Uterus (tissue), 4 donors: ENCODE data around the gene SHROOM2. TPM values are rescaled to one million over a fixed set of nuclear protein-coding genes. Genes with fewer than 3 reads are reported as not detected.
"Not testable (repeated sequence)": the region's sequence is repeated elsewhere in the genome, so short reads cannot be mapped to it uniquely, and the experiment has no call there.

Experiments used
- DNase-seq, 2 donors: peaks; one replicate each; pipeline ENCODE4 v3.0.0-alpha.2; 2019 to 2020
- H3K27ac ChIP-seq, 2 donors: fragments of 200-600 bp; sonication (generic); 1 replicate in 1 of 2; 2 replicates in 1 of 2; pipeline ENCODE4 v1.5.1; 2016 to 2018
- H3K27me3 ChIP-seq, 2 donors: fragments of 200-600 bp; sonication (generic); one replicate each; pipeline ENCODE4 v1.5.1; 2018 to 2019; ENCODE audit warnings: control low read depth in 1 of 2
- H3K36me3 ChIP-seq, 2 donors: fragments of 200-600 bp; sonication (generic); one replicate each; pipeline ENCODE4 v1.5.1; 2019; ENCODE audit warnings: control low read depth in 1 of 2
- H3K4me1 ChIP-seq, 2 donors: fragments of 200-600 bp; sonication (generic); one replicate each; pipeline ENCODE4 v1.5.1; 2018 to 2019; ENCODE audit warnings: control low read depth in 1 of 2
- H3K4me3 ChIP-seq, 2 donors: fragments of 200-600 bp; sonication (generic); 1 replicate in 1 of 2; 2 replicates in 1 of 2; pipeline ENCODE4 v1.5.1; 2018 to 2019; ENCODE audit warnings: mild to moderate bottlenecking in 1 of 2
- H3K9me3 ChIP-seq, 2 donors: fragments of 200-600 bp; sonication (generic); one replicate each; pipeline ENCODE4 v1.5.1; 2019; ENCODE audit warnings: control low read depth in 1 of 2
- POLR2A ChIP-seq, 2 donors: fragments of 450-650 bp; IDR thresholded peaks; one replicate each; pipeline ENCODE4 v1.6.1; 2016; ENCODE audit warnings: antibody characterized with exemption in 2 of 2, mild to moderate bottlenecking in 1 of 2, moderate library complexity in 1 of 2
- intact Hi-C: fragments of 100-400 bp; cut with DNase I; formaldehyde crosslinking; loops from one replicate; pipeline ENCODE4 v1.15.1; 2023; ENCODE audit warnings: low total_unique reads
- total RNA-seq, 4 donors: library from RNA; depleted of rRNA in 3 of 4; stranded (reverse); fragments of >200 nt in 3 of 4; gene quantifications; one replicate each; pipeline versions ENCODE4 v1.1.0 to v1.2.4, GENCODE V29; 2014 to 2023
- TF ChIP-seq, protein P1 (sequence below), 4 experiments: fragments of 200-600 bp in 2 of 4; fragments of 450-650 bp in 2 of 4; sonication (generic) in 2 of 4; IDR thresholded peaks; one replicate each; pipeline ENCODE4 v1.5.1; 2016 to 2019; ENCODE audit warnings: antibody characterized with exemption in 4 of 4, mild to moderate bottlenecking in 2 of 4, moderate library complexity in 1 of 4
- donor health status: DM: yes; HTN: yes; CAD: no.

Gene SHROOM2
- total RNA-seq, 4 donors from 2014 or later: 3.5 to 8.7 (median 4.8) TPM

DNA sequence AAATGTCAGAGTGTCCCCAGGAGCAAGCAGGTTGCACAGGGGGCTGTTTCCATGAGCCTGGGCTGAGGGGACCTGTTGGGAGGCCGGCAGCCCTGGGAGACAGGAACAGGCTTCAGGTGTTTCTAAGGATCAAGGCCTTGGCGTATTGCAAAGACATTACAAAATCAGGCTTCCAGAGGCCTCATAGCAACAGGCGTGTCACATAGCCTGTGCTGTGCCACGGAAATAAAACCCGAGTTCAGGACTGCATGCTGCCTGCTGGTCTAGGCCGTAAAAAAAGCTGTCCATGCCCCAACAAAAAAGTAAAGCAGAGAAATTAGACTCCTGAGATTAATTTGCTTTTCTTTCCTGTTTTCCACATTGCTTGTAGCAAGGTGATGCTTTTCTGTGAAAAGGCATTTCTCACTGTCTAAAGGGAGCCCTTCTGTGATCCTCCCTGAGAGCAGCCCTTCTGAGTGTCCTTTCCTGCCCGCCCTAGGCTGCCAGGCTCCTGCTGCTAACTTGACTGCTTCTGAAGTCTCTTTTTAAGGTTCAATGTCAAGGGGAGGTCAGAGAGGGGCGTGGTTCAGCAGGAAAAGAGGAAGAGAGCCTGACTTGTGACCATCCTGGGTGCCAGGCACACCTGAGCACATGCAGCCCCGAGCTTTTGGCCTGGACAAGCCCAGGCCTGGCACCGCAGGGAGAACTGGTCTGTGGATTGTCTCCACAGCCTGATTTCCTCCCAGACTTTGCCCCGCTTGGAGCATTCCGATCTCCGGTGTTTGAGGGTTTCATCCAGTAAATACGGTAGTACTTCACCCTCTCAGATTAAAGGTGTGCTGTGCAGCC lies 21.3 kb downstream of the SHROOM2 start:
- no peak for DNase-seq
- Histone ChIP-seq H3K27ac (no peak overlapping the region), H3K4me1 (no peaks in the 10 kb centered on the region), H3K27me3 (no peaks in the 10 kb centered on the region), H3K36me3 (no peaks in the 10 kb centered on the region), H3K4me3 (no peak overlapping the region), H3K9me3 (no peaks in the 10 kb centered on the region)
- TF ChIP-seq, protein P1, sequence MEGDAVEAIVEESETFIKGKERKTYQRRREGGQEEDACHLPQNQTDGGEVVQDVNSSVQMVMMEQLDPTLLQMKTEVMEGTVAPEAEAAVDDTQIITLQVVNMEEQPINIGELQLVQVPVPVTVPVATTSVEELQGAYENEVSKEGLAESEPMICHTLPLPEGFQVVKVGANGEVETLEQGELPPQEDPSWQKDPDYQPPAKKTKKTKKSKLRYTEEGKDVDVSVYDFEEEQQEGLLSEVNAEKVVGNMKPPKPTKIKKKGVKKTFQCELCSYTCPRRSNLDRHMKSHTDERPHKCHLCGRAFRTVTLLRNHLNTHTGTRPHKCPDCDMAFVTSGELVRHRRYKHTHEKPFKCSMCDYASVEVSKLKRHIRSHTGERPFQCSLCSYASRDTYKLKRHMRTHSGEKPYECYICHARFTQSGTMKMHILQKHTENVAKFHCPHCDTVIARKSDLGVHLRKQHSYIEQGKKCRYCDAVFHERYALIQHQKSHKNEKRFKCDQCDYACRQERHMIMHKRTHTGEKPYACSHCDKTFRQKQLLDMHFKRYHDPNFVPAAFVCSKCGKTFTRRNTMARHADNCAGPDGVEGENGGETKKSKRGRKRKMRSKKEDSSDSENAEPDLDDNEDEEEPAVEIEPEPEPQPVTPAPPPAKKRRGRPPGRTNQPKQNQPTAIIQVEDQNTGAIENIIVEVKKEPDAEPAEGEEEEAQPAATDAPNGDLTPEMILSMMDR (IDR thresholded peaks at IDR 0.05): no peak
- TF ChIP-seq POLR2A (IDR thresholded peaks at IDR 0.05): no peak
- intact Hi-C loops: no loop called here

DNA sequence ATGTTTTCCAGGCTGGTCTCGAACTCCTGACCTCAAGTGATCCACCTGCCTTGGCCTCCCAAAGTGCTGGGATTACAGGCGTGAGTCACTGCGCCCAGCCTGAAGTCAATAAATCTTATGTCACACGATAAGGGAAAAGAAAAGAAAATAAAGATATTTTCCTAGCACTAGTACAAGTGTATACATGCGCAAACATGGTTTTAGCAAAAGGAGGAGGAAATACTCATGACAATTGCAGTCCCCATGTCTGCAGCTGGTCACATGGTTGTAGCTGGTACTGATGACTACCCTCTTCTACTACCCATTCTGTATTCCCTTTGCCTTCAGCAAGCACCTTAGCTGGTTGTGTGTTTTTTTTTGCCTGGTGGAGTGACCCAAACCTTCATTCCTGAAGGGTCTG lies 23.6 kb downstream of the SHROOM2 start:
- intact Hi-C loops, H3K4me3 ChIP-seq, DNase-seq, H3K27me3 ChIP-seq, H3K9me3 ChIP-seq, H3K4me1 ChIP-seq, H3K36me3 ChIP-seq, H3K27ac ChIP-seq: not testable (repeated sequence)

DNA sequence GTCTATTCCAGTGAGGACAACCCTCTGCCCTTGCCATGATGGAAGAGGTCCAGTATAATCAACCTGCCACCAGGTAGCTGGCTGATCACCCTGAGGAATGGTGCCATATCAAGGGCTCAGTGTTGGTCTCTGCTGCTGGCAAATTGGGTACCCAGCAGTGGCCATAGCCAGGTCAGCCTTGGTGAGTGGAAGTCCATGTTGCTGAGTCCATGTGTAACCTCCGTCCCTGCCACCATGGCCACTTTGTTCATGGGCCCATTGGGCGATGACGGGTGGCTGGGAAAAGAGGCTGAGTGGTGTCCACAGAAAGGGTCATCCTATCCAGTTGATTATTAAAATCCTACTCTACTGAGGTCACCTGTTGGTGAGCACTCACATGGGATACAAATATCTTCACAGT lies 24.9 kb downstream of the SHROOM2 start:
- DNase-seq, intact Hi-C loops, H3K27ac ChIP-seq, H3K36me3 ChIP-seq, H3K4me3 ChIP-seq, H3K4me1 ChIP-seq, H3K9me3 ChIP-seq, H3K27me3 ChIP-seq: not testable (repeated sequence)

DNA sequence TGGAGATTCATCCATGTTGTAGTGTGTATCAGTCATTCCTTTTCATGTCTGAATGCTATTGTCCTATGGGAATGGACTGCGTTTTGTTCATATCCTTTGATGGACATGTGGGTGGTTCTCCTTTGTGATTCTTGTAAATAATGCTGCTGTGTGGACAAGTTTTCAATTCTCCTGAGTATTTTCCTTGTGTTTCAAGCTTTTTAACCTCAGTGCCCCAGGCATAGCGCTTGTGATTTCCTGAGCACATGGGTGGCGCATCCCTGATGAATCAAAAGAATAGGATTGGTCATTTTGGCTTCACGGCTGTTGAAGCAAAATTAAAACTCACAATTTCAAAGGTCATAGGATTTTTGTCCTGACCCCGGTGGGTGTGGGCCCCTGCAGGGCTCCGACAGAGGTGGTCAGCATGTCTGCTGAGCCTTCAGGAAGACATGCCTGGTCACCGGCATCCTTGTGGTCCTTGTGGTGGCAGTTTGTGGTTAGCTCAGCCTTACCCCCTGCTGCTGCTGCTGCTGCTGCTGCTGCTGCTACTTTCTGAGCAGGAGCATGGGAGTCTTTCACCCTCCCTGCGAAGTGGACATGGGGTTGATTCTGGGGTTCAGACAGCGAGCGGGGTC lies 30.0 kb downstream of the SHROOM2 start:
- intact Hi-C loops: no loop called here

DNA sequence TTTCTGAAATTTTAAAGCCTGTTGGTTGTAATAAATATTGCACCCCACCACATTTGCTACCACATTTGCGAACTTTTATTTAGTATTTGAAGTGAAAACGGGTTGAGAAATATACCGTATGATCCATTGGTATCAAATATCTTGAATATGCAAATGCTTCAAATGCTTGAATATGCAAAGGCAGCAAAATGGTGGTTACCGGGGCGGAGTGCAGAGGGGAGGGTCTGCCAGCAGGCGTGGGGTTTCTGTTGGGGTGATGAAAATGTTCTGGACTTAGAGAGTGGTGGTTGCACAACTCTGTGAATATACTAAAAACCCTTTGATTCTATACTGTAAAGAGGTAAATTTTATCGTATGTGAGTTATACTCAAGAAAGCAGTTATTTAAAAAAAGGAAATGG lies 35.3 kb downstream of the SHROOM2 start:
- intact Hi-C loops: no loop called here
- no peaks in the 10 kb centered on the region for H3K36me3 ChIP-seq
- H3K27me3 ChIP-seq: no peaks in the 10 kb centered on the region

More for the DNA sequence above, 30.0 kb downstream of the SHROOM2 start:
- no peaks in the 10 kb centered on the region for H3K27me3 ChIP-seq
- no peak for DNase-seq
- no peaks in the 10 kb centered on the region for H3K36me3 ChIP-seq
- no peak overlapping the region for H3K27ac ChIP-seq
- no peaks in the 10 kb centered on the region for H3K9me3 ChIP-seq
- no peaks in the 10 kb centered on the region for H3K4me1 ChIP-seq
- TF ChIP-seq, protein P1 (IDR thresholded peaks at IDR 0.05): no peak
- no peak for TF ChIP-seq POLR2A (IDR thresholded peaks at IDR 0.05)
- H3K4me3 ChIP-seq: no peak overlapping the region

DNA sequence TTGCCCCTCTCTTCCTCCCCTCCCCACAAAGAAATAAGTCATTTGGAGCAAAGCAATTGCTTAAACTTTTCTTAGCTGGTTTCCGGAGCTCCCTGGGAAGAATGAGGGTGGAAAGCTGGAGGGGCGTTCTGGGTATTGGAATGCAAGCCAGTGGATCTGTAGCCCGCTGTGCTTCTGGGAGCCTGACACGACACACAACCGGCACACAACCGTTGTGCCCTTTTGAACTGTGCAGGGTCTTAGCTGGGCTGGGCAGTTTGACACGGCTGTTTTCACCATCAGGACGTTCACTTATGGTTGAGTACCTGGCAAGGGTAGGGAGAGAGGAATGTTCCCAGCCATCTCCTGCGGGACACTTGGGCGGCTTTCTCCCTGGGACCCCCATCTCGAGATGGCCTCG lies 38.3 kb downstream of the SHROOM2 start:
- intact Hi-C loops: no loop called here
- TF ChIP-seq, protein P1 (IDR thresholded peaks at IDR 0.05): no peak
- TF ChIP-seq POLR2A (IDR thresholded peaks at IDR 0.05): no peak
- Histone ChIP-seq H3K27me3 (no peaks in the 10 kb centered on the region), H3K4me3 (no peak overlapping the region), H3K4me1 (no peaks in the 10 kb centered on the region), H3K36me3 (no peaks in the 10 kb centered on the region), H3K27ac (no peak overlapping the region), H3K9me3 (no peaks in the 10 kb centered on the region)
- DNase-seq: no peak

More for the DNA sequence above, 35.3 kb downstream of the SHROOM2 start:
- Histone ChIP-seq H3K27ac (no peak overlapping the region), H3K4me1 (no peaks in the 10 kb centered on the region), H3K9me3 (no peaks in the 10 kb centered on the region), H3K4me3 (no peak overlapping the region)
- TF ChIP-seq, protein P1 (IDR thresholded peaks at IDR 0.05): no peak
- TF ChIP-seq POLR2A (IDR thresholded peaks at IDR 0.05): no peak
- no peak for DNase-seq
